Activated CD4-positive, alpha-beta T cell treated with anti-CD3 and anti-CD28 coated beads for 4 hours (primary cell): ENCODE results near the gene TTN.

ENCODE experiments used
- DNase-seq, 2 donors: peaks; one replicate each; pipeline ENCODE4 v3.0.0-alpha.2; 2020

Gene TTN

GRCh38 chr2:178480227-178481181 is 326.7 kb downstream of the TTN start, which contains the start of gene PLEKHA3:
Gene PLEKHA3, plus strand, starts transcription at chr2:178480457. Its CDS starts 413 bp downstream, at chr2:178480870.
- DNase-seq, result peak; percentile 67 to 68

GRCh38 chr2:178479758-178480226 is 327.4 kb downstream of the TTN start:
- no peak for DNase-seq

GRCh38 chr2:178479275-178479616 is 328.0 kb downstream of the TTN start:
- DNase-seq, result no peak

GRCh38 chr2:178478439-178479274 is 328.6 kb downstream of the TTN start, which contains the start of gene FKBP7:
Gene FKBP7, minus strand, starts transcription at chr2:178478600. Its CDS starts 101 bp downstream, at chr2:178478499.
- peak; percentile 82 to 85 for DNase-seq

- DNase-seq, result peak in 1 of 2 donors; percentile 10
Observed at GRCh38 chr2:178478130-178478438, 329.1 kb downstream of the TTN start.

GRCh38 chr2:178477443-178478129 is 329.6 kb downstream of the TTN start:
- DNase-seq, result no peak

- DNase-seq, result no peak
Observed at GRCh38 chr2:178476477-178476876, 330.7 kb downstream of the TTN start.
